Superior temporal gyrus (tissue), 1 donor: ENCODE measurements around the gene NOS1.

Experiments used
- DNase-seq: peaks from one replicate; pipeline ENCODE4 v3.0.0-alpha.2; 2016; ENCODE audit errors: extremely low spot score

NOS1 gene

GRCh38 chr12:117178301-117178700 lies 183.1 kb downstream of the NOS1 start:
- no peak for DNase-seq

GRCh38 chr12:117172168-117172567 lies 189.3 kb downstream of the NOS1 start:
- DNase-seq, result no peak

- DNase-seq, result no peak
Observed at GRCh38 chr12:117171499-117172162, 189.8 kb downstream of the NOS1 start.

DNA sequence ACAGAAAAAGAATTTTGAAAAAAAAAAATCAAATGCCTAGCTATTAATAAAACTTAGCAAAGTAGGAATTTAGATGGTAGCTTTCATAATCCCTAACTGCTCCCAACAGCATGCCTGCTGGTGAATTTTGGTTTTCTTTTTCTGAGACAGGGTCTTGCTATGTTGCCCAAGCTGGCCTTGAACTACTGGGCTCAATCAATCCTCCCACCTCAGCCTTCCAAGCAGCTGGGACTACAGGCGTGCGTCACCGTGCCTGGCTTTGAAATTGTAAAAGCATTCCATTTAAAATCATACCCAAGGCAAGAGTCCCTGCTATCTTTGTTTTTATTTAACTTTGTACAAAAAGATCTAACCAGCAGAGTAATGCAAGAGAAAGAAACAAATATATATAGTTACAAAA lies 191.9 kb downstream of the NOS1 start:
- no peak for DNase-seq

DNA sequence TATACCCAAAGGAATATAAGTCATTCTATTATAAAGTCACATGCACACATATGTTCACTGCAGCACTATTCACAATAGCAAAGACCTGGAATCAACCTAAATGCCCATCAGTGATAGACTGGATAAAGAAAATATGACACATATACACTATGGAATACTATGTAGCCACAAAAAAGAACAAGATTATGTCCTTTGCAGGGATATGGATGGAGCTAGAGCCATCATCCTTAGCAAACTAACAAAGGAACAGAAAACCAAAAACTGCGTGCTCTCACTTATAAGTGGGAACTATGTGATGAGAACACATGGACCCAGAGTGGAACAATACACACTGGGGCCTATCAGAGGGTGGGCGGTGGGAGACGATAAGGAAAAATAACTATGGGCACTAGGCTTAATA lies 192.4 kb downstream of the NOS1 start:
- DNase-seq, result no peak

GRCh38 chr12:117167769-117168168 lies 193.7 kb downstream of the NOS1 start:
- DNase-seq, result no peak

GRCh38 chr12:117166107-117166506 lies 195.3 kb downstream of the NOS1 start:
- no peak for DNase-seq

DNA sequence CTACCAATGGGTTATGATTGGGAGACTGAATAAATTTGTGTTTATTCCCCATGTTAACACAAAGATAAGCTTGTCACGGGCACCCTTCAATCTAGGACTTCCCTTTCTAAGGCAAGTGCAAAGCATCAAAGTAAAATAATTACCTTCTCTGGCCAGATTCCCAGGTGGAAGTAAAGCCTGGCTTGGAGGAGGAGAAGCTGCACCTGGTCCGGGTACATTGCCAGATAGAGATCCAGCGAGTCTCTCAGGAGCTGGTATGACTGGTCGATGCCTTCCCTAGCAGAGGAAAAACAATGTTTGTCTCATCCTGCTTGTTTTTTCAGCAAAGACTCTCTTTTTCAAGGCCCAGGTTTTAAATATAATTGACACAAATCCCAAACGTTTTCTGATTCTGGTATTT lies 196.1 kb downstream of the NOS1 start:
- no peak for DNase-seq

DNA sequence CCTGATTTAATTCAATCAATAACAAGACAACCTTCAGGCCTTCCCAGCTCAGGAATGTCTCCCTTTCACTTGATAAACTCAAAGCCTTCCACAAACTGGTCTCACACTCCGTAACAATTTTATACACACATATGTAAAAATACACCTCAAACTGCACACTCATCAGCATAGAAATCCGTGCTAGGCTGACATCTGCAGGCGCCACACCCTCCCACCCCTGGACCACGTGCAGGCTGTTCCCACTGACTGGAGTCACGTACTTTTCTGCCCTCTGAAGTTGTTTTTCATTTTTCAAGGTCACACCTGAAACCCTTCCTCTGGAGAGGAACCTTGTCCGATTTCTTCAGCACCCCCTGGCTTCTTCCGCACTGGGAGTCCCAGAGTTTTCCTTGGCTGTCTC lies 198.8 kb downstream of the NOS1 start:
- DNase-seq, result no peak

- no peak for DNase-seq
Observed at GRCh38 chr12:117162167-117162539, 199.3 kb downstream of the NOS1 start.

DNA sequence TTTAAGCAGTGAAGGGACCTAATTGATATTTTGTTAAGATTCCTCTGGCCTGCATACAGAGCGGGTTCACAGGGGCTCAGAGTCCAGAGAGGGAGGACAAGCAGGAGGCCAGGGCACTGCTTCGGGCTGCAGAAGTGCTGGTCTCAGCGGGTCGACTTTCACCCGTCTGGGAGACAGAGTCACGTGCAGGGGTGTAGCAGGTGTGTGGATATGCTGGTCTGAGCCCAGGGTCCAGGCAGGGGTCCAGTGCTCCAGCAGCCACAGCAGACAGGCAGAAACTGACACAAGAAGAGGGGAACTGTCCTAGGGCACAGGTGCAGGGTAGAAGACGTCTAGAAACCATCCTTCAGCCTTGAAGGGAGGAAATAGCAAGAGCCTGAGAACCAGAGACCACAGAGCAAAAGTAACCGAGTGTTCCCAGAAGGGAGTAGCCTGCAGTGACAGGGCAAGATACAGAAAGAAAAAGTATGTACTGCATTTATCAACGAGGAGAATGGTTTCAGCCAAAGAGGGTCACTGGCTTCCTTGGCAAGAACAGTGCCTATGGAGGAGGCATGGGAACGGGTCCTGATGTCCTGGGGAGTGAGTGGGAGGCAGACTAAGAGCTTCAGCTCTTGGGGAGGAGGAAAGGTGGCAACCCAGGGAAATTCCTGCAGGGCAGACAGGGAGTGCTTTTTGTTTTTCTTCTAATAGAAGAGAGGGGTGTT lies 199.8 kb downstream of the NOS1 start:
- DNase-seq, result no peak

GRCh38 chr12:117159674-117160073 lies 201.8 kb downstream of the NOS1 start:
- DNase-seq, result no peak

GRCh38 chr12:117158911-117159553 lies 202.4 kb downstream of the NOS1 start:
- no peak for DNase-seq
